ENCODE data around the gene KCNE4. TPM values are rescaled to one million over a fixed set of nuclear protein-coding genes. Genes with fewer than 3 reads are reported as not detected.

Gene KCNE4
- total RNA-seq, 1 experiment from 2014 or later, result not detected

DNA sequence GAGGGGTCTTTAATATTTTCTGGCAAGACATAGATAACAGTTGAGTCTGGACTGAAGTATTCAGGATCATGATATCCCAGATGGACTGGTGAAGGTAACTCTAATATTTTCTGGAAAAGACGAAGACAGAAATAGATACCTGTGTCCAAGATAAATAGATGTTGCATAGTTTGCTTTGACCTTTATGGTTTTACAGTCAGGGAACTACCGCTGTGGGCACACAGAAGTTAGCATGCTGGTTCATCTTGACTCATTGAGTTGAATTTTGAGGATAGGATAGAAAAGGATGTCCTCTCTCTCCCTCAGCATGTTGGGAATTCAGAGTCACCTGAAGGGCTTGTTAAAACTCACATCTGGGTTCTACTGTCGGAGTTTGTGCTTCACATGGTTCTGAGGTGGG lies 20.8 kb downstream of the KCNE4 start:
- Histone ChIP-seq H3K27ac (ENCODE audit: low read length) (no peak overlapping the region), H3K79me2 (ENCODE audit: low read length) (no peaks in the 10 kb centered on the region), H3K4me3 (ENCODE audit: low read length) (no peak overlapping the region), H3K9me2 (replicated peaks; ENCODE audit: low read length) (no peaks in the 10 kb centered on the region), H3K36me3 (ENCODE audit: low read depth, low read length) (no peaks in the 10 kb centered on the region), H3K9me3 (ENCODE audit: low read length) (no peaks in the 10 kb centered on the region), H4K20me1 (ENCODE audit: low read length) (no peaks in the 10 kb centered on the region), H3K4me2 (ENCODE audit: low read length) (no peak overlapping the region), H3K4me1 (ENCODE audit: insufficient read depth, low read length) (no peaks in the 10 kb centered on the region), H3K9ac (ENCODE audit: low read length) (no peak overlapping the region), H3K27me3 (ENCODE audit: low read length) (peaks cover 7% of the 10 kb centered on the region; the same call in 1 of the 2 replicates), H3F3A (ENCODE audit: low read length, unreplicated experiment) (no peaks in the 10 kb centered on the region), H2AFZ (ENCODE audit: low read length) (no peak overlapping the region)
- no TSS peak for BruUV-seq (replicated peaks)
- ATAC-seq, result no peak
- intact Hi-C loops (cut with micrococcal nuclease), result no loop called here
- no peak for DNase-seq
- TF ChIP-seq EZH2phosphoT487 (IDR thresholded peaks at IDR 0.05; ENCODE audit: borderline replicate concordance, low read length) (no peak), EZH2 (IDR thresholded peaks at IDR 0.05; ENCODE audit: low read length, unreplicated experiment) (no peak)
- TF ChIP-seq, protein P1, sequence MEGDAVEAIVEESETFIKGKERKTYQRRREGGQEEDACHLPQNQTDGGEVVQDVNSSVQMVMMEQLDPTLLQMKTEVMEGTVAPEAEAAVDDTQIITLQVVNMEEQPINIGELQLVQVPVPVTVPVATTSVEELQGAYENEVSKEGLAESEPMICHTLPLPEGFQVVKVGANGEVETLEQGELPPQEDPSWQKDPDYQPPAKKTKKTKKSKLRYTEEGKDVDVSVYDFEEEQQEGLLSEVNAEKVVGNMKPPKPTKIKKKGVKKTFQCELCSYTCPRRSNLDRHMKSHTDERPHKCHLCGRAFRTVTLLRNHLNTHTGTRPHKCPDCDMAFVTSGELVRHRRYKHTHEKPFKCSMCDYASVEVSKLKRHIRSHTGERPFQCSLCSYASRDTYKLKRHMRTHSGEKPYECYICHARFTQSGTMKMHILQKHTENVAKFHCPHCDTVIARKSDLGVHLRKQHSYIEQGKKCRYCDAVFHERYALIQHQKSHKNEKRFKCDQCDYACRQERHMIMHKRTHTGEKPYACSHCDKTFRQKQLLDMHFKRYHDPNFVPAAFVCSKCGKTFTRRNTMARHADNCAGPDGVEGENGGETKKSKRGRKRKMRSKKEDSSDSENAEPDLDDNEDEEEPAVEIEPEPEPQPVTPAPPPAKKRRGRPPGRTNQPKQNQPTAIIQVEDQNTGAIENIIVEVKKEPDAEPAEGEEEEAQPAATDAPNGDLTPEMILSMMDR (conservative IDR thresholded peaks at IDR 0.05; ENCODE audit: low read depth, low read length), result no peak
- CTCF ChIA-PET, result no interaction called here
- POLR2A ChIA-PET (ENCODE audit: unreplicated experiment), result no interaction called here

DNA sequence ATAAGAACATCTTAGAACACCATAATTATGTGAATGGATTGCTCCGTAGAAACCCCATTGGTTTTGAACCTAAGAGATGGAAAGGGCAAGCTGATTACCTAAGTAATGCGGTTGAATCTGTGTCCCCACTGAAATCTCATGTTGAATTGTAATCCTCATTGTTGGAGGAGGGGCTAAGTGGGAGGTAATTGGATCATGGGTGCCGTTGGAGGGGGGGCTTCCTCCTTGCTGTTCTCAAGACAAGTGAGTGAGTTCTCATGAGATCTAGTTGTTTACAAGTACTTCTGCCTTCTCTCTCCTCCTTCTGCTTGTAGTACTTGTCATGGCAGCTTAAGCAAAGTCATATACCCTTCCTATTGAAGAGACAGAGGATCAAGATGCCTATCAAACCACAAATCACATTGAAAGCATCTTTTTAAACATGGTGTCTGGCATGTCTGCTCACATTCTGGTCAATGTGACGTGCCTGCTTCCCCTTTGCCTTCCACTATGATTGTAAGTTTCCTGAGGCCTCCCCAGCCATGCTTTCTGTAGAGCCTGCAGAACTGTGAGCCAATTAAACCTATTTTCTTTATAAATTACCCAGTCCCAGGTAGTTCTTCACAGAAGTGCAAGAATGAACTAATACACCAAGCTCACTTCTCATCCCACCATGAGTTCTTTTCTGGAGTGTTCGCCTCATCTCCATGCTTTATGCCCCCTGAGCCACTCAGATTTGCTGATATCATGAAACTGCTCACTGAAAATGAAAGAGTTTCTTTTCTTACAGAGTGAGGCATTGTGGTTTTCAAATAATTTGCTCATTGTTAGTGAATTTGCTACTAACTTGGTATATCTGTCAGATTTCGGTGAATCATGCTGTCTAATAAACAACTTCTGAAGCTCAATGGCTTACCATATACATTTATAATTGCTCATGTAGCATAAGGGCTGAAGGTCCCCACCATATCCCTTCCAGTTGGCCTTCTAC lies 23.6 kb downstream of the KCNE4 start:
- H4K20me1 ChIP-seq (ENCODE audit: low read length), result no peaks in the 10 kb centered on the region
- H3K9me2 ChIP-seq (replicated peaks; ENCODE audit: low read length), result no peaks in the 10 kb centered on the region
- intact Hi-C loops (cut with micrococcal nuclease), result no loop called here
- no peak for DNase-seq
- no peak overlapping the region for H3K27ac ChIP-seq (ENCODE audit: low read length)
- BruUV-seq (replicated peaks), result no TSS peak
- ChIA-PET CTCF (no interaction called here), POLR2A (ENCODE audit: unreplicated experiment) (no interaction called here)
- no peaks in the 10 kb centered on the region for H3K4me1 ChIP-seq (ENCODE audit: insufficient read depth, low read length)
- no peak overlapping the region for H3K9ac ChIP-seq (ENCODE audit: low read length)
- TF ChIP-seq, protein P1 (conservative IDR thresholded peaks at IDR 0.05; ENCODE audit: low read depth, low read length), result no peak
- TF ChIP-seq EZH2 (IDR thresholded peaks at IDR 0.05; ENCODE audit: low read length, unreplicated experiment), result no peak
- no peak for TF ChIP-seq EZH2phosphoT487 (IDR thresholded peaks at IDR 0.05; ENCODE audit: borderline replicate concordance, low read length)
- H3K4me3 ChIP-seq (ENCODE audit: low read length), result no peak overlapping the region
- no peaks in the 10 kb centered on the region for H3K27me3 ChIP-seq (ENCODE audit: low read length)
- H3K9me3 ChIP-seq (ENCODE audit: low read length), result no peaks in the 10 kb centered on the region
- no peaks in the 10 kb centered on the region for H3K79me2 ChIP-seq (ENCODE audit: low read length)
- no peaks in the 10 kb centered on the region for H3K36me3 ChIP-seq (ENCODE audit: low read depth, low read length)
- no peaks in the 10 kb centered on the region for H3F3A ChIP-seq (ENCODE audit: low read length, unreplicated experiment)
- ATAC-seq, result no peak
- no peak overlapping the region for H2AFZ ChIP-seq (ENCODE audit: low read length)
- H3K4me2 ChIP-seq (ENCODE audit: low read length), result no peak overlapping the region

DNA sequence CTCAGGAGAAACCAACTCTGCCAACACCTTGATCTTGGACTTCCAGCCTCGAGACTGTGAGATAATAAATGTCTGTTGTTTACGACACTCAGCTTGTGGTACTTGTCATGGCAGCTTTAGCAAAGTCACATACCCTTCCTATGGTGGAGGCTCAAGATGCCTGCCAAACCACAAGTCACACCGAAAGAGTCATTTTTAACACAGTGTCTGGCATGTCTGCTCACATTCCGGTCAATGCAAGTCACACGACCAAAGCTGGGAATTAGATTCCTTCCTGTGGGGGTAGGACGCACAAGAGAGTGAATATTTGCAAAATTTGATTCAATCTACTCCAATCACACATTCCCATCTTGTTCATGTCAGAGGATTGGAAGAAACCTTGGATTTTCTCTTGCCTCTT lies 24.6 kb downstream of the KCNE4 start:
- no peak overlapping the region for H3K9ac ChIP-seq (ENCODE audit: low read length)
- no peaks in the 10 kb centered on the region for H3K36me3 ChIP-seq (ENCODE audit: low read depth, low read length)
- H3F3A ChIP-seq (ENCODE audit: low read length, unreplicated experiment), result no peaks in the 10 kb centered on the region
- H3K27ac ChIP-seq (ENCODE audit: low read length), result no peak overlapping the region
- H3K9me3 ChIP-seq (ENCODE audit: low read length), result no peaks in the 10 kb centered on the region
- ChIA-PET CTCF (no interaction called here), POLR2A (ENCODE audit: unreplicated experiment) (no interaction called here)
- ATAC-seq (no peak), DNase-seq (peak; percentile 9)
- H3K4me3 ChIP-seq (ENCODE audit: low read length), result no peak overlapping the region
- no peak overlapping the region for H2AFZ ChIP-seq (ENCODE audit: low read length)
- TF ChIP-seq EZH2 (IDR thresholded peaks at IDR 0.05; ENCODE audit: low read length, unreplicated experiment) (no peak), EZH2phosphoT487 (IDR thresholded peaks at IDR 0.05; ENCODE audit: borderline replicate concordance, low read length) (no peak)
- TF ChIP-seq, protein P1 (conservative IDR thresholded peaks at IDR 0.05; ENCODE audit: low read depth, low read length), result no peak
- H3K9me2 ChIP-seq (replicated peaks; ENCODE audit: low read length), result no peaks in the 10 kb centered on the region
- H3K79me2 ChIP-seq (ENCODE audit: low read length), result no peaks in the 10 kb centered on the region
- BruUV-seq (replicated peaks), result no TSS peak
- intact Hi-C loops (cut with micrococcal nuclease), result no loop called here
- no peaks in the 10 kb centered on the region for H4K20me1 ChIP-seq (ENCODE audit: low read length)
- no peak overlapping the region for H3K4me2 ChIP-seq (ENCODE audit: low read length)
- no peaks in the 10 kb centered on the region for H3K4me1 ChIP-seq (ENCODE audit: insufficient read depth, low read length)
- H3K27me3 ChIP-seq (ENCODE audit: low read length), result no peaks in the 10 kb centered on the region

All from PC-3 (cell line).